ENCODE measurements around the gene ATOX1.
A peak's percentile ranks its signal among the peaks of the same experiment; 100 is the strongest.
"Not testable (repeated sequence)": the region's sequence is repeated elsewhere in the genome, so short reads cannot be mapped to it uniquely, and the experiment has no call there.

Gene ATOX1

DNA sequence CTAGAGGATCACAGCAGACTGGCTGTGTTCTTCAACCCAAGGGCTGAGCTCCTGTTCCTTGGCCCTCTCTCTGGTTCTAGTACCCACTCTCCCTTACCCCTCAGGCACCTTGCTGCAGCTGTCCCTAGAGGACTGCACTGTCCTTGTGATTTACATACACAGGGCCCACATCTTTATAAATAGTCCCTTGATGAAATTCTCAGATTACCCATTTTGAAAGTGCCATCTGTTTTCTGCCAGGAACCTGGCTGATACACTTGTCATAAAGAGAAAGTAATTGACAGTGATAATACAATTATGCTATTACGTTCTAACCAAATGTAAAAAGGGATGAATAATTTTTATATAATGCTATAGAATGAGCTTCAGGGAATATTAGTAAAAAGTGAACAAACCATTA, 55.2 kb downstream of the ATOX1 start:
- Histone ChIP-seq H3K9ac (ENCODE audit: low read length in 5 of 5) (no peak overlapping the region), H3K36me3 (ENCODE audit: control insufficient read depth in 5 of 5, insufficient read depth in 5 of 5, low read length in 5 of 5) (no peaks in the 10 kb centered on the region), H3K4me3 (ENCODE audit: low read depth in 1 of 5, low read length in 5 of 5) (no peak overlapping the region), H3K4me1 (ENCODE audit: control insufficient read depth in 5 of 5, insufficient read depth in 5 of 5, low read length in 5 of 5) (peaks cover 9 to 39% (median 30%) of the 10 kb centered on the region in 5 donors), H3K27me3 (ENCODE audit: control insufficient read depth in 5 of 5, insufficient read depth in 4 of 5, low read length in 5 of 5) (peaks cover 0 to 3% (median 0%) of the 10 kb centered on the region in 5 donors), H3K27ac (ENCODE audit: low read depth, low read length) (no peak overlapping the region), H3K9me3 (ENCODE audit: control insufficient read depth in 5 of 5, low read length in 5 of 5) (no peaks in the 10 kb centered on the region)

DNA sequence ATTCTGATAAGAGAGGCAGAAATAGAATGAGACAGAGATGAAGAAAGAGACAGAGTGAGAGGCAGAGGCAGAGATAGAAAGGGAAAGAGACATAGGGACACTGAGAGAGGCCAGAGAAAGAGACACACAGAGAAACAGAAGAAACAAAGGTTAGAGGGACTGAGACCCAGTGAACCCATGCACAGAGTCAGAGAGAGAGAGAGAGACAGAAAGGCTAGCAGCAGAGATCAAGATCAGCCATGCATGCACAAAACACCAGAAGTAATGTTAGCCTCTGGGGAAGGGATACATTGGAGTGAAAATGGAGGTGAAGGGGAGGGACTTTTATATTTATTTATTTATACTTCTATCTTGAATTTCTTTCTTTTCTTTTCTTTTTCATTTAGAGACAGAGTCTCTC, 57.6 kb downstream of the ATOX1 start:
- H3K36me3 ChIP-seq (ENCODE audit: control insufficient read depth in 5 of 5, insufficient read depth in 5 of 5, low read length in 5 of 5): no peaks in the 10 kb centered on the region
- peaks cover 9 to 62% (median 47%) of the 10 kb centered on the region in 5 donors for H3K4me1 ChIP-seq (ENCODE audit: control insufficient read depth in 5 of 5, insufficient read depth in 5 of 5, low read length in 5 of 5)
- no peak overlapping the region for H3K9ac ChIP-seq (ENCODE audit: low read length in 5 of 5)

DNA sequence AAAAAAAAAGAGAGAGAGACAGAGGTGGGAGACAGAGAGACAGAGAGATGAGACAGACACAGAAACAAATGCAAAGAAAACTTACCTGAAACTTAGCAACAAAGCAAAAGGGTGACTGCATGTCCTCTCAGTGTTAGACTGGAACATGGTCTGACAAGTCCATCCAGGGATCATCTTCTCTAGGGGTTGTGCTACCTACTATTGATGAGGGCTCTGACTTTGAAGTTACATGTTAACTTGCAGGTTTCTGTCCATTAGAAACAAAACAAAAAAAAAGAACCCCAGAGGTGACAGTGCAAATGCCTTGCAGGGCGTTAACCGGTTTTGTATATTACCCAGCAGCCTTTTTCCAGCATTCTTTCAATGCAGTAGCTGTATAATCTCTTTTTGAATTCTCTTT, 58.1 kb downstream of the ATOX1 start:
- Histone ChIP-seq H3K4me1 (ENCODE audit: control insufficient read depth in 5 of 5, insufficient read depth in 5 of 5, low read length in 5 of 5) (peaks cover 9 to 67% (median 52%) of the 10 kb centered on the region in 5 donors), H3K27ac (ENCODE audit: low read depth, low read length) (peak overlapping the region; percentile 94)

More for the DNA sequence above, 57.6 kb downstream of the ATOX1 start:
- Histone ChIP-seq H3K9me3 (ENCODE audit: control insufficient read depth in 5 of 5, low read length in 5 of 5) (no peaks in the 10 kb centered on the region), H3K27ac (ENCODE audit: low read depth, low read length) (peak overlapping the region; percentile 94), H3K27me3 (ENCODE audit: control insufficient read depth in 5 of 5, insufficient read depth in 4 of 5, low read length in 5 of 5) (peaks cover 0 to 3% (median 0%) of the 10 kb centered on the region in 5 donors), H3K4me3 (ENCODE audit: low read depth in 1 of 5, low read length in 5 of 5) (no peak overlapping the region)

DNA sequence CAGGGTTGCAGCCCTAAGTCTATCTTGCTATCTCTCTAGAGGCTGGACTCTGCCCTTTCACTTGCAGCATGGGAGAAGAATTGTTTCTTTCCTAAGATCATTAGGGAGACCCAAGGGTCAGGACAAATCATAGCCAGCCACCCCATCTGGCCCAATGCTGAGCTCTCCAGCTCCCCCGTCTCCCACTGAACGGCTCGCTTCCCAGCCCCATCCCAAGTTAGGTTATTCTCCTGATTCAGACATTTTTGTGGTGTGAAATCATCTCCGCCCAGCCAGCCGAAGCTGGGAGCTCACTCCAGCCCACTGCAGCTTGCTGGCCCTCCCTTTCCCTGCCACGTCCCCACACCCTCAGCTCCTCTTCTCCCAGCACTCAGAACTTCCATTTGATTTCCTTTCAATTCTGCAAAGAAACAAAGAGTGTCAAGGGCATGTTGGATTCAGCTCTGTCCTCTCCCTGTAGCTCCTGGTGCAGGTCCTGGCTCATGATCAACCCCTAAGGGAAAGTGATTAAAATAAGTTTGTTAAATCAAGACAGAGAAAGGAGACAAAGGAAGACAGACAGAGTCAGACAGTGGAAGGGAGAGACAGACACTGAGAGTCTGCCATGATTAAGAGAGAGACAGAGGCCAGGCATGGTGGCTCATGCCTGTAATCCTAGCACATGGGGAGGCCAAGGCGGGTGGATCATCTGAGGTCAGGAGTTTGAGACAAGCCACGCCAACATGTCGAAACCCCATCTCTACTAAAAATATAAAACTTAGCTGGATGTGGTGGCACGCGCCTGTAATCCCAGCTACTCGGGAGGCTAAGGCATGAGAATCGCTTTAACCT, 59.1 kb downstream of the ATOX1 start:
- H3K27me3 ChIP-seq (ENCODE audit: control insufficient read depth in 5 of 5, insufficient read depth in 4 of 5, low read length in 5 of 5): peaks cover 0 to 3% (median 0%) of the 10 kb centered on the region in 5 donors
- no peaks in the 10 kb centered on the region for H3K36me3 ChIP-seq (ENCODE audit: control insufficient read depth in 5 of 5, insufficient read depth in 5 of 5, low read length in 5 of 5)
- H3K9ac ChIP-seq (ENCODE audit: low read length in 5 of 5): peak overlapping the region in 3 of 5 donors; percentile 3 to 59 (median 46)
- H3K4me1 ChIP-seq (ENCODE audit: control insufficient read depth in 5 of 5, insufficient read depth in 5 of 5, low read length in 5 of 5): peaks cover 9 to 75% (median 52%) of the 10 kb centered on the region in 5 donors
- peak overlapping the region; percentile 94 for H3K27ac ChIP-seq (ENCODE audit: low read depth, low read length)
- peak overlapping the region in 3 of 5 donors; percentile 3 to 25 (median 23) for H3K4me3 ChIP-seq (ENCODE audit: low read depth in 1 of 5, low read length in 5 of 5)
- no peaks in the 10 kb centered on the region for H3K9me3 ChIP-seq (ENCODE audit: control insufficient read depth in 5 of 5, low read length in 5 of 5)

More for the DNA sequence above, 58.1 kb downstream of the ATOX1 start:
- peaks cover 0 to 3% (median 0%) of the 10 kb centered on the region in 5 donors for H3K27me3 ChIP-seq (ENCODE audit: control insufficient read depth in 5 of 5, insufficient read depth in 4 of 5, low read length in 5 of 5)
- H3K9me3 ChIP-seq (ENCODE audit: control insufficient read depth in 5 of 5, low read length in 5 of 5): no peaks in the 10 kb centered on the region
- no peak overlapping the region for H3K4me3 ChIP-seq (ENCODE audit: low read depth in 1 of 5, low read length in 5 of 5)
- peak overlapping the region in 1 of 5 donors; percentile 6 for H3K9ac ChIP-seq (ENCODE audit: low read length in 5 of 5)
- H3K36me3 ChIP-seq (ENCODE audit: control insufficient read depth in 5 of 5, insufficient read depth in 5 of 5, low read length in 5 of 5): no peaks in the 10 kb centered on the region

GRCh38 chr5:151698081-151698480, 60.4 kb downstream of the ATOX1 start:
- not testable (repeated sequence) for H3K9me3 ChIP-seq (ENCODE audit: control insufficient read depth in 5 of 5, low read length in 5 of 5); H3K4me3 ChIP-seq (ENCODE audit: low read depth in 1 of 5, low read length in 5 of 5); H3K9ac ChIP-seq (ENCODE audit: low read length in 5 of 5); H3K27me3 ChIP-seq (ENCODE audit: control insufficient read depth in 5 of 5, insufficient read depth in 4 of 5, low read length in 5 of 5); H3K36me3 ChIP-seq (ENCODE audit: control insufficient read depth in 5 of 5, insufficient read depth in 5 of 5, low read length in 5 of 5)
- Histone ChIP-seq H3K4me1 (ENCODE audit: control insufficient read depth in 5 of 5, insufficient read depth in 5 of 5, low read length in 5 of 5) (peaks cover 9 to 80% (median 57%) of the 10 kb centered on the region in 5 donors), H3K27ac (ENCODE audit: low read depth, low read length) (peak overlapping the region; percentile 94)

- Histone ChIP-seq H3K27ac (ENCODE audit: low read depth, low read length) (peak overlapping the region; percentile 94), H3K9ac (ENCODE audit: low read length in 5 of 5) (peak overlapping the region in 3 of 5 donors; percentile 26 to 67 (median 64)), H3K4me1 (ENCODE audit: control insufficient read depth in 5 of 5, insufficient read depth in 5 of 5, low read length in 5 of 5) (peaks cover 9 to 73% (median 51%) of the 10 kb centered on the region in 5 donors), H3K27me3 (ENCODE audit: control insufficient read depth in 5 of 5, insufficient read depth in 4 of 5, low read length in 5 of 5) (peaks cover 0 to 3% (median 0%) of the 10 kb centered on the region in 5 donors), H3K4me3 (ENCODE audit: low read depth in 1 of 5, low read length in 5 of 5) (peak overlapping the region in 1 of 5 donors; percentile 15), H3K36me3 (ENCODE audit: control insufficient read depth in 5 of 5, insufficient read depth in 5 of 5, low read length in 5 of 5) (no peaks in the 10 kb centered on the region), H3K9me3 (ENCODE audit: control insufficient read depth in 5 of 5, low read length in 5 of 5) (no peaks in the 10 kb centered on the region)
These were observed 61.0 kb downstream of the ATOX1 start for GRCh38 chr5:151697452-151697851.

GRCh38 chr5:151696470-151697061, 61.9 kb downstream of the ATOX1 start:
- Histone ChIP-seq H3K27me3 (ENCODE audit: control insufficient read depth in 5 of 5, insufficient read depth in 4 of 5, low read length in 5 of 5) (peaks cover 0 to 3% (median 0%) of the 10 kb centered on the region in 5 donors), H3K4me3 (ENCODE audit: low read depth in 1 of 5, low read length in 5 of 5) (peak overlapping the region in 2 of 5 donors; percentile 44 to 46), H3K4me1 (ENCODE audit: control insufficient read depth in 5 of 5, insufficient read depth in 5 of 5, low read length in 5 of 5) (peaks cover 9 to 70% (median 50%) of the 10 kb centered on the region in 5 donors), H3K27ac (ENCODE audit: low read depth, low read length) (peak overlapping the region; percentile 94), H3K36me3 (ENCODE audit: control insufficient read depth in 5 of 5, insufficient read depth in 5 of 5, low read length in 5 of 5) (no peaks in the 10 kb centered on the region), H3K9me3 (ENCODE audit: control insufficient read depth in 5 of 5, low read length in 5 of 5) (no peaks in the 10 kb centered on the region), H3K9ac (ENCODE audit: low read length in 5 of 5) (peak overlapping the region in 3 of 5 donors; percentile 30 to 67 (median 41))

DNA sequence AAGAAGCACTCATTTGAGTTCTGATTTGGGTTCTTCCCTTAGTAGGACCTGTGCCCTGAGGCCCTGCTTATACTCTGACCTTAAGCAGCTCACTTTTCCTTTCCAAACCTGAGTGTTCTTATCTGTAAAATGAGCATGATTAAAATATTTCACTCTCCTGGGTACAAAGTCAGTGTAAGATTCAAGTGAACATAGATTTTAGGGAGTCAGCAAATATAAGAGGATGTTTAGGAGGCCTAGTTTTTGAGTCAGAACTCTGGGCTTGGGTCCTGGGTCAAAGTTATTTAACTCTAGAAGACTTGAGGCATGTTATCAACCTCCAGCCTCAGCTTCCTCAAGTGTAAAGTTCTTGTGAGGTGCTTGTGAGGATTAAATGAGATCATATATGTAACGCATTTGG, 63.0 kb downstream of the ATOX1 start:
- peak overlapping the region; percentile 94 for H3K27ac ChIP-seq (ENCODE audit: low read depth, low read length)

GRCh38 chr5:151694035-151694485, 64.4 kb downstream of the ATOX1 start:
- no peaks in the 10 kb centered on the region for H3K9me3 ChIP-seq (ENCODE audit: control insufficient read depth in 5 of 5, low read length in 5 of 5)
- H3K27me3 ChIP-seq (ENCODE audit: control insufficient read depth in 5 of 5, insufficient read depth in 4 of 5, low read length in 5 of 5): peaks cover 0 to 1% (median 0%) of the 10 kb centered on the region in 5 donors
- H3K4me1 ChIP-seq (ENCODE audit: control insufficient read depth in 5 of 5, insufficient read depth in 5 of 5, low read length in 5 of 5): peaks cover 7 to 58% (median 43%) of the 10 kb centered on the region in 5 donors
- no peaks in the 10 kb centered on the region for H3K36me3 ChIP-seq (ENCODE audit: control insufficient read depth in 5 of 5, insufficient read depth in 5 of 5, low read length in 5 of 5)
- peak overlapping the region; percentile 94 for H3K27ac ChIP-seq (ENCODE audit: low read depth, low read length)
- H3K4me3 ChIP-seq (ENCODE audit: low read depth in 1 of 5, low read length in 5 of 5): no peak overlapping the region
- peak overlapping the region in 1 of 5 donors; percentile 35 for H3K9ac ChIP-seq (ENCODE audit: low read length in 5 of 5)

More for the DNA sequence above, 63.0 kb downstream of the ATOX1 start:
- no peaks in the 10 kb centered on the region for H3K9me3 ChIP-seq (ENCODE audit: control insufficient read depth in 5 of 5, low read length in 5 of 5)
- H3K4me1 ChIP-seq (ENCODE audit: control insufficient read depth in 5 of 5, insufficient read depth in 5 of 5, low read length in 5 of 5): peaks cover 9 to 63% (median 48%) of the 10 kb centered on the region in 5 donors
- H3K9ac ChIP-seq (ENCODE audit: low read length in 5 of 5): no peak overlapping the region
- H3K27me3 ChIP-seq (ENCODE audit: control insufficient read depth in 5 of 5, insufficient read depth in 4 of 5, low read length in 5 of 5): peaks cover 0 to 3% (median 0%) of the 10 kb centered on the region in 5 donors
- H3K4me3 ChIP-seq (ENCODE audit: low read depth in 1 of 5, low read length in 5 of 5): no peak overlapping the region
- no peaks in the 10 kb centered on the region for H3K36me3 ChIP-seq (ENCODE audit: control insufficient read depth in 5 of 5, insufficient read depth in 5 of 5, low read length in 5 of 5)

All from subcutaneous abdominal adipose tissue (tissue), 5 donors.